BLaER1 treated with 17β-estradiol and CSF1 and Interleukin-3, amounts not matched to agents 10 nM and 100 nM (cell line): ENCODE measurements around the gene BSN.
A peak's percentile ranks its signal among the peaks of the same experiment; 100 is the strongest.

Source experiments
- H3K27ac ChIP-seq, 11 experiments: shearing (Covaris generic); formaldehyde crosslinking; 2 replicates each; pipeline ENCODE4 v1.8.1; 2022
- H3K27me3 ChIP-seq, 11 experiments: shearing (Covaris generic); formaldehyde crosslinking; 2 replicates each; pipeline ENCODE4 v1.8.1; 2022
- H3K36me3 ChIP-seq, 11 experiments: shearing (Covaris generic); formaldehyde crosslinking; 2 replicates each; pipeline ENCODE4 v1.8.1; 2022
- H3K4me1 ChIP-seq, 10 experiments: shearing (Covaris generic); formaldehyde crosslinking; 2 replicates each; pipeline ENCODE4 v1.8.1; 2022
- H3K4me2 ChIP-seq, 11 experiments: shearing (Covaris generic); formaldehyde crosslinking; 2 replicates each; pipeline ENCODE4 v1.8.1; 2022
- H3K4me3 ChIP-seq, 10 experiments: shearing (Covaris generic); formaldehyde crosslinking; 2 replicates each; pipeline ENCODE4 v1.8.1; 2022
- H3K9ac ChIP-seq, 11 experiments: shearing (Covaris generic); formaldehyde crosslinking; 2 replicates each; pipeline ENCODE4 v1.8.1; 2022
- H3K9me3 ChIP-seq, 11 experiments: shearing (Covaris generic); formaldehyde crosslinking; replicated peaks in 1 of 11; 2 replicates each; pipeline ENCODE4 v1.8.1; 2022
- H4K20me1 ChIP-seq, 11 experiments: shearing (Covaris generic); formaldehyde crosslinking; 2 replicates each; pipeline ENCODE4 v1.8.1; 2022
- Cebpa-rat ChIP-seq, 11 experiments: shearing (Covaris generic); IDR thresholded peaks; 2 replicates each; pipeline ENCODE4 v1.8.1; 2022

Gene BSN

GRCh38 chr3:49628249-49628648 is 74.0 kb downstream of the BSN start:
- Histone ChIP-seq H3K4me2 (no peak overlapping the region), H3K4me3 (no peak overlapping the region), H3K9me3 (peaks cover 13 to 23% (median 19%) of the 10 kb centered on the region in 11 experiments), H3K4me1 (0 out of 20 replicates have a peak, but pooled peaks cover 0 to 5% (median 0%) of the 10 kb centered on the region in 10 experiments), H3K36me3 (no peaks in the 10 kb centered on the region), H4K20me1 (no peaks in the 10 kb centered on the region), H3K9ac (no peak overlapping the region), H3K27ac (no peak overlapping the region), H3K27me3 (no peaks in the 10 kb centered on the region)
- TF ChIP-seq Cebpa-rat (IDR thresholded peaks at IDR 0.05): no peak

DNA sequence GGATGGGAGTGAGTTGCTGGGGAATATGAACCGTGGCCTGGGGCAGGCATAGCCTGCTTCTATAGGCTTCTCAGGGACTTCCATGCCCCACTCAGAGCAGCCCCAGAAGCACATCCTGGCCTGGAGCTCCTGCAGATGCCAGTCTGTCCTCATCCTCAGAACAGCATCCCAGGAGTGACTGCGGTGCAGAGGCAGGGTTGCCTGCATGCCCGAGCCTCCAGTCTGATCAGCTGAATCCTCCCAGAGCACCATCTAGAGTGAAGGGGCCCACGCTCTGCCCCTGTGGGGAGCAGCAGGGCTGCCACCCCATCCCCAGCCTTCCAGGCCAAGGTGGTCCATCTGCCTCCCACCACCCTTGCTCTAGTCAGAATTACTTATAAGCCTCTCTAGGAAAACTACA is 75.2 kb downstream of the BSN start:
- no peaks in the 10 kb centered on the region for H4K20me1 ChIP-seq
- peaks cover 13 to 23% (median 19%) of the 10 kb centered on the region in 11 experiments for H3K9me3 ChIP-seq
- H3K4me3 ChIP-seq: no peak overlapping the region
- H3K4me1 ChIP-seq: 0 out of 20 replicates have a peak, but pooled peaks cover 0 to 5% (median 0%) of the 10 kb centered on the region in 10 experiments
- H3K27ac ChIP-seq: no peak overlapping the region
- H3K27me3 ChIP-seq: no peaks in the 10 kb centered on the region
- H3K36me3 ChIP-seq: no peaks in the 10 kb centered on the region
- no peak overlapping the region for H3K9ac ChIP-seq
- no peak overlapping the region for H3K4me2 ChIP-seq
- TF ChIP-seq Cebpa-rat (IDR thresholded peaks at IDR 0.05): no peak

DNA sequence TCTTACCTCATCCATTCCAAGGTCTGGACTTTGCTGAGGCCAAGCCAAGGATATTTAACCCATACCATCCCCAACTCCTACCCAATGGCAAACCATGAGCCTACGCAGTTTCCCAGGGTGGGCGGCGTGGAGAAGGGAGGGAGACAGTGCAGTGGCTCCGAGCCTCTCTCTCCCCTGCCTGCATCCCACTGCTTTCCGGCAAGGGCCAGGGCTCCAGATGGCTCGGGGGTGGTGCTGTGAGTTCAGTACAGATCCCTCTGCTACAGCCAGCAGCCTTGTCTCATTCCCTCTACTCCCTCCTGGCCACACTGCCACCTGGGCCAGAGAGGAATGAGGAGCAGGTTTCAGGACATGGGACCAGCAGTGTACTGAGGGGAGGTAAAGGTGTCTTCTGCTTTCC is 75.6 kb downstream of the BSN start:
- Histone ChIP-seq H3K4me1 (0 out of 20 replicates have a peak, but pooled peaks cover 0 to 5% (median 0%) of the 10 kb centered on the region in 10 experiments), H3K27ac (no peak overlapping the region), H3K27me3 (no peaks in the 10 kb centered on the region)

GRCh38 chr3:49630784-49631183 is 76.5 kb downstream of the BSN start:
- H4K20me1 ChIP-seq: no peaks in the 10 kb centered on the region
- no peak overlapping the region for H3K4me2 ChIP-seq
- H3K9me3 ChIP-seq: peaks cover 13 to 23% (median 19%) of the 10 kb centered on the region in 11 experiments
- H3K9ac ChIP-seq: no peak overlapping the region
- no peak for TF ChIP-seq Cebpa-rat (IDR thresholded peaks at IDR 0.05)
- H3K4me1 ChIP-seq: 0 out of 20 replicates have a peak, but pooled peaks cover 0 to 5% (median 0%) of the 10 kb centered on the region in 10 experiments
- H3K4me3 ChIP-seq: no peak overlapping the region
- no peak overlapping the region for H3K27ac ChIP-seq
- no peaks in the 10 kb centered on the region for H3K27me3 ChIP-seq
- H3K36me3 ChIP-seq: no peaks in the 10 kb centered on the region

More for the DNA sequence above, 75.6 kb downstream of the BSN start:
- Histone ChIP-seq H4K20me1 (no peaks in the 10 kb centered on the region), H3K4me2 (no peak overlapping the region), H3K9ac (no peak overlapping the region), H3K36me3 (no peaks in the 10 kb centered on the region), H3K9me3 (peaks cover 13 to 23% (median 19%) of the 10 kb centered on the region in 11 experiments), H3K4me3 (no peak overlapping the region)
- no peak for TF ChIP-seq Cebpa-rat (IDR thresholded peaks at IDR 0.05)

GRCh38 chr3:49634736-49635135 is 80.5 kb downstream of the BSN start:
- Histone ChIP-seq H3K27ac (no peak overlapping the region), H3K36me3 (no peaks in the 10 kb centered on the region), H3K4me3 (no peak overlapping the region), H3K9ac (no peak overlapping the region), H4K20me1 (no peaks in the 10 kb centered on the region), H3K27me3 (no peaks in the 10 kb centered on the region), H3K4me2 (no peak overlapping the region), H3K9me3 (peaks cover 13 to 23% (median 19%) of the 10 kb centered on the region in 11 experiments), H3K4me1 (peaks cover 7 to 26% (median 11%) of the 10 kb centered on the region in 10 experiments)
- TF ChIP-seq Cebpa-rat (IDR thresholded peaks at IDR 0.05): no peak

- H3K27me3 ChIP-seq: no peaks in the 10 kb centered on the region
- no peak overlapping the region for H3K4me3 ChIP-seq
- H3K9ac ChIP-seq: no peak overlapping the region
- H3K36me3 ChIP-seq: no peaks in the 10 kb centered on the region
- H3K9me3 ChIP-seq: peaks cover 4 to 9% (median 8%) of the 10 kb centered on the region in 11 experiments; a peak in 21 of 22 replicates
- TF ChIP-seq Cebpa-rat (IDR thresholded peaks at IDR 0.05): no peak
- H3K4me1 ChIP-seq: peaks cover 7 to 26% (median 11%) of the 10 kb centered on the region in 10 experiments
- H3K27ac ChIP-seq: no peak overlapping the region
- peak overlapping the region in 4 of 11 experiments; percentile 7 to 44 (median 40); a peak in 4 of 22 replicates for H3K4me2 ChIP-seq
- H4K20me1 ChIP-seq: no peaks in the 10 kb centered on the region; a peak in 1 of 22 replicates
These were observed 82.8 kb downstream of the BSN start for GRCh38 chr3:49636883-49637609.

DNA sequence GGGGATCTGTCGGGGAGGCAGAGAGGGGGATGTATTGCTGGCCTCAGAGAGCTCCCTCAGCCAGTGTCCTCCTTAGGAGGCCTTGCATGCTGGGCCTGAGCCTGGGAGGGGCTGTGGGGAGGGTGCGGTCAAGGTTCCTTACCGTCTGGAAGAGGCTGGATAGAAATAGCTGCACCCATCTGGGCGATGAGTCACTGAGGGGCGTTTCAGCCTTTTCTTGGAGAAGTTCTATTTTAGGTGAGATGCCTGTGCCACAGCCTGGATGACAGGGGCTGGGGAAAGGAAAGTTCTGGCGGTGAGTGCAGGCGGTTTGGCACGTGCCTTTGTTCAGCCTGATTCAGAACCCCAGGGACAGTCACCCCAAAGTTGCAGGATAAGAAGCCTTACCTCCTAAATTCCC is 84.2 kb downstream of the BSN start:
- no peaks in the 10 kb centered on the region for H3K9me3 ChIP-seq
- no peak overlapping the region for H3K4me3 ChIP-seq
- H3K27me3 ChIP-seq: no peaks in the 10 kb centered on the region
- no peak for TF ChIP-seq Cebpa-rat (IDR thresholded peaks at IDR 0.05)
- no peaks in the 10 kb centered on the region; a peak in 1 of 22 replicates for H4K20me1 ChIP-seq
- H3K9ac ChIP-seq: no peak overlapping the region
- H3K27ac ChIP-seq: no peak overlapping the region
- H3K4me2 ChIP-seq: peak overlapping the region; percentile 8 to 82 (median 54); a peak in 19 of 22 replicates
- H3K36me3 ChIP-seq: no peaks in the 10 kb centered on the region
- peaks cover 7 to 26% (median 11%) of the 10 kb centered on the region in 10 experiments for H3K4me1 ChIP-seq

DNA sequence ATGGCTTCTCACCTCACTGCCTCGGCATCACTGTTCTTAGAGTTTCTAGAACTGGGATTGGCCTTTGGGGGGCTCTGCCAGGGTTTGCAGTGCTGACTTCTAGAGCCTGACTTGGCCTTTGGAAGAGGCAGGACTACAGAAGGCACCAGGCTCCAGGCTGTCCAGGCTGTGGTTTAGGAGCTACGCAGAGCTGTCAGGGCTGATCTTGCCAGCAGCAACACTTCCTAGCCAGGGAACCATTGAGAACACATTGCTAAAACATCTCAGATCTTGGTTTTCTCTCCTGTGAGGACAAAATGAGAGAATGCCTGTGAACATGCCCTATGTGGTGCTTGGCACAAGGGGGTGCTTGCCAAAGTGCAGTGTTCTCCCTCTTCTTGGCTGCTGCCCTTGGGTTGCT is 85.3 kb downstream of the BSN start:
- no peaks in the 10 kb centered on the region for H3K36me3 ChIP-seq
- H3K27me3 ChIP-seq: no peaks in the 10 kb centered on the region
- H3K4me3 ChIP-seq: no peak overlapping the region
- no peaks in the 10 kb centered on the region for H3K9me3 ChIP-seq
- H3K9ac ChIP-seq: no peak overlapping the region
- no peak for TF ChIP-seq Cebpa-rat (IDR thresholded peaks at IDR 0.05)
- no peak overlapping the region for H3K27ac ChIP-seq
- no peak overlapping the region for H3K4me2 ChIP-seq
- no peaks in the 10 kb centered on the region; a peak in 1 of 22 replicates for H4K20me1 ChIP-seq
- peaks cover 7 to 29% (median 11%) of the 10 kb centered on the region in 10 experiments for H3K4me1 ChIP-seq

GRCh38 chr3:49641292-49641691 is 87.0 kb downstream of the BSN start:
- no peak overlapping the region for H3K4me3 ChIP-seq
- H3K9me3 ChIP-seq: no peaks in the 10 kb centered on the region
- no peaks in the 10 kb centered on the region; a peak in 1 of 22 replicates for H4K20me1 ChIP-seq
- no peak overlapping the region for H3K27ac ChIP-seq
- no peak for TF ChIP-seq Cebpa-rat (IDR thresholded peaks at IDR 0.05)
- H3K36me3 ChIP-seq: no peaks in the 10 kb centered on the region
- H3K4me1 ChIP-seq: peaks cover 7 to 37% (median 11%) of the 10 kb centered on the region in 10 experiments
- no peak overlapping the region for H3K9ac ChIP-seq
- no peaks in the 10 kb centered on the region for H3K27me3 ChIP-seq
- no peak overlapping the region for H3K4me2 ChIP-seq
